CD4-positive, alpha-beta T cell treated with Interleukin-15 for 4 hours (primary cell): ENCODE data around the gene KRTAP10-5.
"Not testable (repeated sequence)": the region's sequence is repeated elsewhere in the genome, so short reads cannot be mapped to it uniquely, and the experiment has no call there.

Experiments
- DNase-seq: peaks from one replicate; pipeline ENCODE4 v3.0.0-alpha.2; 2020; ENCODE audit warnings: low spot score

The KRTAP10-5 gene, protein sequence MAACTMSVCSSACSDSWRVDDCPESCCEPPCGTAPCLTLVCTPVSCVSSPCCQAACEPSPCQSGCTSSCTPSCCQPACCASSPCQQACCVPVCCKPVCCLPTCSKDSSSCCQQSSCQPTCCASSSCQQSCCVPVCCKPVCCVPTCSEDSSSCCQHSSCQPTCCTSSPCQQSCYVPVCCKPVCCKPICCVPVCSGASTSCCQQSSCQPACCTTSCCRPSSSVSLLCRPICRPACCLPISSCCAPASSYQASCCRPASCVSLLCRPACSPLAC

DNA sequence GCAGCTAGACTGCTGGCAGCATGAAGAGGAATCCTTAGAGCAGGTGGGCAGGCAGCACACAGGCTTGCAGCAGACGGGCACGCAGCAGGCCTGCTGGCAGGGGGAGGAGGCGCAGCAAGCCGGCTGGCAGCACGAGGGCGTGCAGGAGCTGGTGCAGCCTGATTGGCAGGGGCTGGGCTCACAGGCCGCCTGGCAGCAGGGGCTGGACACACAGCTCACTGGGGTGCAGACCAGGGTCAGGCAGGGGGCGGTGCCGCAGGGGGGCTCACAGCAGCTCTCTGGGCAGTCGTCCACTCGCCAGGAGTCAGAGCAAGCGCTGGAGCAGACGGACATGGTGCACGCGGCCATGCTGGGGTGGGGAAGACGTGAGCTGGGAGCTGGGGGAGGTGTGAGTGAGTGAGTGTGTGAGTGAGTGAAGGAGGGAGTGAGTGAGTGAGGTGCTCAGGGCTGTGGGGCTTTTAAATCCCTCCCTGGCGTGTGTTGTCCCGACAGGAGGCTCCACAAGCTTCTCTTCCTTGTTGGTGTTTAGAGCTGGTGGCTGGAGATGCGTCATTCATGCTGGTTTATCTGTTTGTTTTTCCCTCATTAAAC is at the start of gene KRTAP10-5:
KRTAP10-5 (minus strand) TSS at position 374 of the 591 bp plus-strand sequence; CDS start at position 348, 26 bp downstream.
- not testable (repeated sequence) for DNase-seq

DNA sequence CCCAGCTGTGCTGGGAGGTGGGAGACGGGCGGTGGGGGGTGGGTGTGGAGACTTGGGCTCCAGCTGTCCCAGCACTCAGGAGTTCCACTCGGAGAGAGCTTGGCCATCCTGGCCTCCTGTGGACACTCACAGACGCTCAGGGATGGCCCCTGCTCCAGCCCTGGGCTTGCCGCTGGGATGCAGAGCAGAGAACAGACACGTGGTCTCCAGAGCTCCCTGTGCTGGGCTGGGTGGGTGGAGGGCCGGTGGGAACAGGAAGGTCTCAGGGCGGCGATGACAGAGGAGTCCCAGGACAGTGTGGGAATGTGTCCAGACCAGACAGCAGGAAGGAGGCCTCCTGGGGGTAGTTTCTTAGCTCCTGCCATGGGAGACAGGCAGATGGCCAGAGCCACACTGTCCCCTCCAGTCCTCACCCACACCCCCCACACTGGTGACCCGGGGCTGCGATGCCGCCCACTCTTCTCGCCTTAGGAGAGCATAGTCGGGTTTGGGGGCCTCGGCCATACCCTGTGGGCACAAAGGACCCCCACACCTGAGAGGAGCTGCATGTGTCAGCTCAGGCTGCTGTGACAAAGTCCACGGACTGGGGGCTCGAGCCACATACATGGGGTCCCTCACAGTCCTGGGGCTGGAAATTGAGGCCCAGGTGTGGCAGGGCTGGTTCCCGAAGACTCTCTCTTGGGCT is 48.4 kb upstream of the KRTAP10-5 start:
- no peak for DNase-seq

DNA sequence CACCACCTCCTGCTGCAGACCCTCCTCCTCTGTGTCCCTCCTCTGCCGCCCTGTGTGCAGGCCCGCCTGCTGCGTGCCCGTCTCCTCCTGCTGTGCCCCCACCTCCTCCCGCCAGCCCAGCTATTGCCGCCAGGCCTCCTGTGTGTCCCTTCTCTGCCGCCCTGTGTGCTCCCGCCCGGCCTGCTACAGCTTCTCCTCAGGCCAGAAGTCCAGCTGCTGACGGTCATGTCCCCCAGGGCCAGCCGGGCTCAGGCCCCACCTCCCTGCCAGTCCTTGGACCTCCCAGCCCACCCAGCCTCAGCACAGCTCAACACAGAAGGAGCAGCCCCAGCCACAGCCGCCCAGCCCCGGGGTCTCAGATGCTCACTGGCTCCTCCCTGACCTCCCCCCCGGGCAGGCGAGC is 47.4 kb upstream of the KRTAP10-5 start:
- DNase-seq, result not testable (repeated sequence)

DNA sequence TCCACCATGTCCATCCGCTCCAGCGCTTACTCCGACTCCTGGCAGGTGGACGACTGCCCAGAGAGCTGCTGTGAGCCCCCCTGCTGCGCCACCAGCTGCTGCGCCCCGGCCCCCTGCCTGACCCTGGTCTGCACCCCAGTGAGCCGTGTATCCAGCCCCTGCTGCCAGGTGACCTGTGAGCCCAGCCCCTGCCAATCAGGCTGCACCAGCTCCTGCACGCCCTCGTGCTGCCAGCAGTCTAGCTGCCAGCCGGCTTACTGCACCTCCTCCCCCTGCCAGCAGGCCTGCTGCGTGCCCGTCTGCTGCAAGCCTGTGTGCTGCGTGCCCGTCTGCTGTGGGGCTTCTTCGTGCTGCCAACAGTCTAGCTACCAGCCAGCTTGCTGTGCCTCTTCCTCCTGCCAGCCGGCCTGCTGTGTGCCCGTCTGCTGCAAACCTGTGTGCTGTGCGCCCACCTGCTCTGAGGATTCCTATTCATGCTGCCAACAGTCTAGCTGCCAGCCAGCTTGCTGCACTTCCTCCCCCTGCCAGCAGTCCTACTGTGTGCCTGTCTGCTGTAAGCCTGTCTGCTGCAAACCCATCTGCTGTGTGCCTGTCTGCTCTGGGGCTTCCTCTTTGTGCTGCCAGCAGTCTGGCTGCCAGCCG is 46.9 kb upstream of the KRTAP10-5 start:
- DNase-seq, result not testable (repeated sequence)

DNA sequence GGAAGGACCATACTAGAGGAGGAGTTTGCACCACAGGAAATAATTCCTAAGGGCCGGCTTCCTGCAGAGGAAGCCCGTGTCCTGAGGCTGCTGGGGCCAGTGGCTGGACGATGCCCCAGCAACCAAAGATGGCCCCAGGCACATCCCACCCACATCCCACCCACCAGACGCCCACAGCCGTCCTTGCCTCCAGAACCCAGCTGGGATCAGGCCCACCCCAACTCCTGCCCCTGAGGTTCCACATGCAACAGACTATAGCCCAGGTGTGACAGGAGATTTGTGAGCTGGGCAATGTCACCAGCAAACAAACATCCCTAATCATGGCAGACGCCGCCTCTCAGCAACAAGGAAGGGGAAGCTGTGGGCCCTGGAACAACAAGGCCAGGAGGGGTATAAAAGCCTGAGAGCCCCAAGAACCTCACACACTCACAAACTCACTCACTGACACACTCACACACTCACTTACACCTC is 46.3 kb upstream of the KRTAP10-5 start, which contains the start of gene KRTAP10-9:
KRTAP10-9 (plus strand) TSS at position 421 of the 471 bp plus-strand sequence. CDS start 79 bp downstream, outside the sequence.
- no peak for DNase-seq

DNA sequence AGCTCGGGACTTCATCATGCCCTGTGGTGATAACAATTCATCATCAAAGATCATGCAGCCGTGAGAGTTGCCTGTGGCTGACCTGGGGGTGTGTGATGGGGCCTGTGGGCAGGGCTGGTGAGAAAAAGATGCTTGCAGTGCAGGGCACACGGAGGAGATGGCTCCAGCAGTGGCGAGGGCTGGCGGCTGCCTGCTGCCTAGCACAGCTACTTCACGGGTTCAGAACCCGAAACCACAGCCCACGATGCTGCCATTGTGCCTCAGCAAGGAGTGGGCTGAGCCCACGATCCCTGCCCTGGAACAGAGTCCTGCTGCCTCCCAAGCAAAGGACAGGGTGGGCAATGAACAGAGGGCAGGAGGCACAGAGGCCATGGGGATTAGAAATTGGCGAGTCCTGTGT is 45.9 kb upstream of the KRTAP10-5 start:
- DNase-seq, result peak; percentile 29

DNA sequence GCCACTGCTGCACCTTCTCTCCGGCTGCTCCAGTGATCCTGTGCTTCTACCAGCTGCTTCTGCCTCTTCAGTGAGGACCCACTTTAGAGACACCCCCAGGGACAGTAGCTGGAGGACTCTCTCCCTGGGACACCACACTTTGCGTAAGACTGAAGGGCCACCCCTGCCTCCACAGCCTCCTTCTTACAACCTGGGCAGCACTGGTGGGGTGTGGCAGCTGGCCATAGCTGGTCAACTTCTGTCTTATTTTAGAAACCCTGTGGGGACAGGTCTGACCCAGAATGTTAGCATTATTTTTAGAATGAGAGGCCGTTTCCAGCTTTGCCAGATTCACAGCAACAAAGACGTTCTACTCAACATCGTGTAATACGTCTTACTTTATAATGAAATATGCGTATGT is 45.4 kb upstream of the KRTAP10-5 start:
- DNase-seq, result no peak

DNA sequence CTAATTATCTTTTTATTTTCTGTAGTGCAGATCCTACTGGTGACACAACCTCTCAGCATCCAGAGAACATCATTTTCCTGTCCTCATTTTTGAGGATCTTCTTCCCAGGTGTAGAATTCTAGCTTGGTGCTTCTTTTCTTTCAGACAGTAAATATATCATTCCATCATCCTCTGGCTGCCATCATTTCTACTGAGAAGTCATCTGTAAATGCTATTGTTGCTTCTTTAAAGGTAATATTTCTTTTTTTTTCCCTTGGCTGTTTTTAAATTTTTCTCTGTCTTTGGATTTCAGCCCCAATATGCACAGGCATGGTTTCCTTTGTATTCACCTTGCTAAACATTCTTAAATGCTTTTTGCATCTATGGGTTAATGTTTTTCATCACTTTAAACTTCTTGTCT is 43.2 kb upstream of the KRTAP10-5 start:
- DNase-seq, result no peak

DNA sequence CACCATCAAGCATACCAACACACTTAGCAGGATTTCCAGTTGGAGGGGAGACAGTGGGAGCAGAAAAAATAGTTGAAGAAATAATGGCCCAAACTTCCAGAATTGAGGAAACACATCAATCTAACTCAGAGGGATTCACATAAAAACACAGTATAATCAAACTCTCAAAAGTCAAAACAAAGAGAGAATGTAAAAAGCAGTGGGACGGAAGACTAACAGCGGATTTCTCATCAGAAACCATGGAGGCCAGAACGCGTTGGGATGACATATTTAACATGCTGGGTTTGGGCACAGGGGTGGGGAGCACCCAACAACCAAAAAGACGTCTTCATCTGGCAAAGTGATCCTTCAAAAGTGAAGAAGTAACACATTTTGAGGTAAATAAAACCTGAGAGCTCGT is 39.5 kb upstream of the KRTAP10-5 start:
- DNase-seq, result no peak

DNA sequence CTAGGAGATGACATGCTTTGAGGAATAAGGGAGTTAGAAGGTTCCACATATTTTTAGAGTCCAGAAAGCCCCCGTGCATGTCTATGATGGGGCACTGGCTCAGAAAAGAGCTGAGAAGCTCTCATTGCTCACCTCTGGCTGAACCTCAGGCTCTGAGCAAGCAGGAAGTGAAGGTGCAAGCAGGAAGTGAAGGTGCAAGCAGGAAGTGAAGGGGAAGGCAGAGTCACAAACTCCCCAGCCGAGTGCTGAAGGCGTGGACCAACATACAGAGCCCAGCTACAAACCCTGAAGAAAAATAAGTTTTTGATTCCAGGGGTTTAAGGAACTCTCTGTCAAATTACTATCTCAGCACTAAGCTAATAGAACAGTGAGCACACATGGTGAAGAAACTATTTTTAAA is 38.5 kb upstream of the KRTAP10-5 start:
- DNase-seq, result peak; percentile 72

DNA sequence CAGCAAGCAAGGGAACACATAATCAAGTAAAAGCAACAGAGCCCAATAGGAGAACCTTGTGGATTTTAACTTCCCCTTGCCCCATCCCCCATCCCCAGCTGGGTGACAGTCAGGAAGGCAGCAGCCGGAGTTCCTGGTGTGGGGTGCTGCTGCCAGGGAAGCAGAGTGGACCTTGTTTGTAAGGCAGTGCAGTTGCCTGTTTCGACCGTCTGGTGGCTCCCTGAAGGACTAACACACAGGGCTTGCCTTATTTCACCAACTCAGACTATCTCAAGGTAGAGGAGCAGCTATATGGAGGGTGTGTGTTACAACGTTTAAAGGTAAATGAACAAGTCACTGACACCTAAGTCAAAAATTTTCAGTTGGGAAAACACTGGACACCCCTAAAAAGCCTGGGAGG is 38.1 kb upstream of the KRTAP10-5 start:
- peak; percentile 0 for DNase-seq

DNA sequence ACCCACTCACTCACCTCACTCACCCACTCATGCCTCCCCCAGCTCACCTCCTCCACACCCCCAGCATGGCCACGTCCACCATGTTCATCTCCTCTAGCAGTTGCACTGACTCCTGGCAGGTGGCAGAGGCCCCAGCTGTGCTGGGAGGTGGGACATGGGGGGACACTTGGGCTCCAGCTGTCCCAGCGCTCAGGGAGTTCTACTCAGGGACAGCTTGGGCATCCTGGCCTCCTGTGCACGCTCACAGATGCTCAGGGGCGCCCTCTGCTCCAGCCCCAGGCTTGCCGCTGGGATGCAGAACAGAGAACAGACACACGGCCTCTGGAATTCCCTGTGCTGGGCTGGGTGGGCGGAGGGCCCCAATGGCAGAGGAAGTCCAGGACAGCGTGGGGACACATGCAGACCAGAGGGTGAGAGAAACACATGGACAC is 36.7 kb upstream of the KRTAP10-5 start:
- no peak for DNase-seq

DNA sequence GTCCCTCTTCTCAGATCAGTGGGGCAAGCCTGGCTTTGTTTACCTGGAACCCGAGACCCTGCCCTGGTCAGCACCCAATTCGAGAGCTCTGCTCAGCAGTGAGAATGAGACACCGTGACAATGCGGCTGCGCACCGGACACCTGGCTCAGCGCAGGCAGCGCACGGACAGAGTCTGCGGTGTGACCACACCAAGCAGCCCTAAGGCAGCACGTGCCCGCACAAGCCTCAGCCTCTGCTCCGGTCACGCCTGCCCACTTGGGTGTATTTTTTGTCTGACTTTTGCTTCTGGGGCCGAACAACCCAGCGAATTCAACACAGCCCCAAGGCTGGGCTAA is 36.2 kb upstream of the KRTAP10-5 start:
- DNase-seq, result no peak

DNA sequence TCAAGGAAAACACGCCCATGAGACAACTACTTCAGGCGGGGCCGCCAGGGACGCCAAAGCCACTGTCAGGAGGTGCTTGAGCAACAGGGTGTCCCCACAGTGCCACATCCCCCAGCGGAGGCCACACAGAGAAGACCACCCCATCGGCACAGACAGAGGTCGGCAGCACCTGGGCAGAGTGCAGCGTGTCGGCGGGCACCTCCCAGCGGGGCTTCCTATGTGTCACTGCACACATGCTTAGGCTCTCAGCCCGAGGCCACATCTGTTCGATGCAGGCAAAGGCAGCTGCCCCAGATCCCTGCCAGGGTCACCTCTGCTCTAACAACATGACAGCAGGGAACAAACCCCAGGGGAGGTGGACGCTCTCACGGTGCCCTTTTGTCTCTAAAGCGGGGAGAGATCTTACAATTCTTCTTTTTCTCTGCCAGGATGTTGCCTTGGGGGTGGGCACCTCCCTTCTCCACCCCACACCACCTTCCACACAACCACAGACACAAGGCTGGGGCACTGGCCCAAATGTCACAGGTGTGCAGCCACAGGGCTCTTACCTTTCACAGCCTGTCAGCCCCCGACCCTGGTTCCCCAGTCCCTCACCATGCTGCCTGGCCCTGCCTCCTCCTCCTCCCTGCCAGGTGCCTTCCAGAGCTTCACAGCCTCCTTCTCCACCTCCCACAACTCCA is 35.6 kb upstream of the KRTAP10-5 start:
- DNase-seq, result no peak

DNA sequence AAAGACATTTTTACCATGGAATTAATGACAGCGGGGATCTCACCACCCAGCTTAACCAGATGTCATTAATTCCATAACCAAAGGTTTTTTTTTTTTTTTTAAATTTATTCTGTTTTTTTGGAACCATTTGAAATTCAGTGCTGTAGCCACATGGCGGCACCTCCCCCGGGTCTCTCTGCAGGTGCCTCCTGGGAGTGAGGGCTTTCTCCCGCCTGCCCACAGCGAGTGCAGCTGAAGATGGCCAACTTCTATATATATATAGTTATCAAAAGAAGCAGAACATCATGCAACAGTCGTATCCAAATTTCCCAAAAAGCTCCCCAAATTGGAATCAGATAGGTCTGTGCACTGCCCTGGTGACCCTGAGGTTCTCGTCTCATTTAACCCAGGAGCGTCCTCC is 35.1 kb upstream of the KRTAP10-5 start:
- DNase-seq, result no peak

DNA sequence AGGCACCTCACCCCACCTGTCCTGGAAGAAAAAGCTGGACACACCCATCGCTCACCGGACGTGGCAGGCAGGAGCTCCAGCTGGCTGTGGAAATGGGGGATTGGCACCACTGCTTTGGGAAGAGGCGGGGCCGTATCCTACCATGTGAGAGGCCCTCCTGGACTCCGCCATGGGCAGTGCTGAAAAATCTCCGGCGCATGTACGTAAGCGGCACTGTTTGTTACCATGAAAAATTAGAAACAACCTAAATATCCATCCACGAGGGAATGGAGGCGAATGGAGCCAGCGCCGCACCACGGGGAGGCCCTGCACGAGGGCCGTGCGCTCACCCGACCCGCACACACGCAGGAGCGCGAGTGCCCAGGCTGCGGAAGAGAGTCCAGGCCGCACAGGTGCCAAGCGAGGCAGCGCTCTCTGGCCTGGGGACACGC is 34.6 kb upstream of the KRTAP10-5 start:
- DNase-seq, result no peak

DNA sequence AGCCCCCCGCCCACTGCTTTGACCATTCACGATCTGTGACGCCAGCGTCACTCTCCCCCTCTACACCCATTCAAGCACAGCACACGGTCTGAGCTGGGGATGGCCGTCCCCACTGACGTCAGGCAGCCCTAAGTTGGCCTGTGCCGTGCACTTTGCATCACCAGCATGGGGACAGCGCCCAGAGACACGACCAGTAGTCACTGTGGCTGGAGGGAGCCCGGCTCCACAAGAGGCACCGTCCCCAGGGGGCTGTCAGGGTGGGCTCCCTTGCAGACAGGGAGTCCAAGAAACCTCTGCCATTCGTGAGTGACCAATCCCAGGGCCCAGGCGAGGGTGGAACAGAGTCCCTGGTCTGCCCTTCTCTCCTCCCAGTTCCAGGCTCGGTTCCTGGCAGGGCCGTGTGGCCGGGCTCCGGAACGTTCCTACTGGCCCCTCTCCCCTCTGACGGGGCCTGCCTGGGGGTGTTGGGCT is 33.8 kb upstream of the KRTAP10-5 start:
- no peak for DNase-seq

DNA sequence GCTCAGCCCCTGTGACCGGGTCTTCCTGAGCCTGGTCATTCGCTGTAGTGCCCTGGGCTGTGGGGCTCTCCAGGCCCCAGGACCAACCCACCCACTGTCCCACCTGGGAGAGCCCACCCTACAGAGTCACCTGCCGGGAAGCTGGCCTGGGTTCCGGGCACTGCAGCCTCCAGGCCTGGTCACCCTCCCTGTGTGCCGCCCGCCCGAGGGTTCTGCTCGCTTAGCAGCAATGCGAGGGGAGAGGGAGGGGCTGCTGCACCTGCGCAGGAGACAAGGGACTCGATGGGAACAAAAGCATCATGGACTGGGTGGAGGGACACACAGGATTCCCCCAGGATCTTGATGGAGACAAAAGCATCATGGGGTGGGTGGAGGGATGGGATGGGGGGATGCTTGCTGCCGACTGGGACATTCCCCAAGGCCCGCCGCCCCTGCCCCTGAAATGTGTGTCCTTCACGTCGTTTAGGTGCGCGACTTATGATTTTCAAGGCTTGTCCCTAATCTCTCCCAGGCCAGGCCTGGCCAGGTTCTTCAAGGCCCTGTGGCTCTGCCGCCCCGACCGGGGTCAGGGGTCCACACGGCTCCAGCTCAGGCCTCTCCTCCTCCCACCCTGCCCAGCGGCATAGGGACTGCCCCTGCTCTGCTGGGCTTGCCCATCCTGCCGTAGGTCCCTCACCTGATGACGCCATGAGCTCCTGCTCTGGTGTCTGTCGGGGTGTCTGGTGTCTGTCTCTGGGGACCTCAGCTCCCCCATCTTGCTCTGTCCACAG is 33.2 kb upstream of the KRTAP10-5 start:
- DNase-seq, result no peak

DNA sequence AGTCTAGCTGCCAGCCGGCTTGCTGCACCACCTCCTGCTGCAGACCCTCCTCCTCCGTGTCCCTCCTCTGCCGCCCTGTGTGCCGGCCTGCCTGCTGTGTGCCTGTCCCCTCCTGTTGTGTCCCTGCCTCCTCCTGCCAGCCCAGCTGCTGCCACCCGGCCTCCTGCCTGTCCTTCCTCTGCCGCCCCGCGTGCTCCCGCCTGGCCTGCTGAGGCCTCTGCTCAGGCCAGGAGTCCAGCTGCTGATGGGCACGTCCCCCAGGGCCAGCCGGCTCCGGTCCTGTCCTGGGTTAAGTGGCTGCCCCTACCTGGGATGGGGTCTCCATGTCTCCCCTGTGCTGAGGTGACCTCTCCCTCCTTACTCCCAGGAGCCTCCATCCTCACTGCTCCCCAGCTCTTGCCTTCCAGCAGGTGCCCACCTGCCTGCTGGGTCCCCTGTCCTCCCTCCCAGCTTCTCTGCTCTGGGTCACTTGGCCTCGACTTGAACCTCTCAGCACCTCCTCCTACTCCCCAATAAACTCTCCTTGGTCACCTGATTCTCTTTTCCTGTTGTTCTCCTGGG is 32.3 kb upstream of the KRTAP10-5 start:
- DNase-seq, result no peak

DNA sequence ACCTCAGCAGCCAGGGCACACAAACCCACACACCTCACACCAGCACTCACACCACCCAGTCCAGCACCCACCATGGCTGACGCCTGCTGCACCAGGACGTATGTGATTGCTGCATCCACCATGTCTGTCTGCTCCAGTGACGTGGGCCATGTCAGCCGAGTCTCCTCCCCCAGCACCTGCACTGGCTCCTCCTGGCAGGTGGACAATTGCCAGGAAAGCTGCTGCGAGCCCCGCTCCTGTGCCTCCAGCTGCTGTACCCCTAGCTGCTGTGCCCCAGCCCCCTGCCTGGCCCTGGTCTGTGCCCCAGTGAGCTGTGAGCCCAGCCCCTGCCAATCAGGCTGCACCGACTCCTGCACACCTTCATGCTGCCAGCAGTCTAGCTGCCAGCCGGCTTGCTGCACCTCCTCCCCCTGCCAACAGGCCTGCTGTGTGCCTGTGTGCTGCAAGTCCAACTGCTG is 31.7 kb upstream of the KRTAP10-5 start, which contains the start of gene KRTAP10-8:
KRTAP10-8 (plus strand) TSS at position 51 of the 458 bp plus-strand sequence; CDS start at position 73, 22 bp downstream.
- DNase-seq, result no peak
